Stomach smooth muscle (tissue), 2 donors: Measurements from ENCODE around the gene MALAT1.

Experiments used
- H3K27ac ChIP-seq: one replicate; pipeline ENCODE4 v1.7.0; 2013; ENCODE audit warnings: mild to moderate bottlenecking, low read length, inconsistent platforms
- H3K27me3 ChIP-seq, 2 donors: one replicate each; pipeline ENCODE4 v1.7.0; 2013; ENCODE audit warnings: low read length in 2 of 2; ENCODE audit not compliant: insufficient read depth in 2 of 2, control insufficient read depth in 1 of 2
- H3K36me3 ChIP-seq, 2 donors: one replicate each; pipeline ENCODE4 v1.7.0; 2013; ENCODE audit warnings: low read length in 2 of 2; ENCODE audit not compliant: control insufficient read depth in 2 of 2, insufficient read depth in 2 of 2
- H3K4me1 ChIP-seq: one replicate; pipeline ENCODE4 v1.7.0; 2013; ENCODE audit warnings: low read length; ENCODE audit not compliant: control insufficient read depth, insufficient read depth
- H3K4me3 ChIP-seq, 2 donors: one replicate each; pipeline ENCODE4 v1.7.0; 2013; ENCODE audit warnings: low read length in 2 of 2
- H3K9ac ChIP-seq, 2 donors: one replicate each; pipeline ENCODE4 v1.7.0; 2013; ENCODE audit warnings: low read length in 2 of 2, mild to moderate bottlenecking in 1 of 2
- H3K9me3 ChIP-seq, 2 donors: one replicate each; pipeline ENCODE4 v1.7.0; 2013; ENCODE audit warnings: low read length in 2 of 2; ENCODE audit not compliant: control insufficient read depth in 2 of 2
- donor health status: healthy.
- donor health status: Pancreatic carcinoma.

MALAT1 gene

DNA sequence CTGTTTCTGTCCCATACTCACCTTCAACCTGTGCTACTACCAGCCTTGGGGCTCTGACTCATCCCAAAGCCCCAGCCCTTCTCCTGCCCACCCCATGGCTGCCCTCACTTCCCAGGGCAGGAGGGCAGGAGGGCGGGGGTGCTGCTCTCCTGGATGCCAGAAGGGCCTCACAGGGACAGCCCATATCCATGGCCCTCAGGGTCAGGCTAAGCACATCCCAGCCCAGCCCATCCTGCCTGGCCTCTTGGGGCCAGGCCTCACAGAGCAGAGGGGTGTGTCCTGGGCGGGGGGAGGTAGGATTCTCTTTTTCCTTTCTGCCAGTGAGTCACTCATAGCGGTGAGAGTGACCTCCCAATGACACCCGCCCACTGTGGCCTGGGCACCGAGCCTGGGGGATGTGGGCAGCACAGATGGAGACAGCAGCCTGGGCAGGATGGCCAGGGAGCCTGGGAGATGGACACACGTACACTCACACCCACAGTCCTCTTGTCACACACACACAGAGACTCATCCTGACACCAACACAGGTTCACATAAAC lies 56.9 kb downstream of the MALAT1 start:
- Histone ChIP-seq H3K4me3 (peak overlapping the region in 1 of 2 donors; percentile 22), H3K36me3 (peaks cover 11 to 14% of the 10 kb centered on the region in 2 donors), H3K9ac (peak overlapping the region; percentile 42 to 86), H3K27ac (peak overlapping the region; percentile 55), H3K4me1 (peaks cover 62% of the 10 kb centered on the region), H3K9me3 (no peaks in the 10 kb centered on the region), H3K27me3 (no peaks in the 10 kb centered on the region)
